ENCODE measurements around the gene GPR89B. TPM values are rescaled to one million over a fixed set of nuclear protein-coding genes. Genes with fewer than 3 reads are reported as not detected.
"Not testable (repeated sequence)": the region's sequence is repeated elsewhere in the genome, so short reads cannot be mapped to it uniquely, and the experiment has no call there.

The GPR89B gene
- total and polyA plus RNA-seq, 2 donors from 2014 or later, result 18.1 to 34.2 TPM

DNA sequence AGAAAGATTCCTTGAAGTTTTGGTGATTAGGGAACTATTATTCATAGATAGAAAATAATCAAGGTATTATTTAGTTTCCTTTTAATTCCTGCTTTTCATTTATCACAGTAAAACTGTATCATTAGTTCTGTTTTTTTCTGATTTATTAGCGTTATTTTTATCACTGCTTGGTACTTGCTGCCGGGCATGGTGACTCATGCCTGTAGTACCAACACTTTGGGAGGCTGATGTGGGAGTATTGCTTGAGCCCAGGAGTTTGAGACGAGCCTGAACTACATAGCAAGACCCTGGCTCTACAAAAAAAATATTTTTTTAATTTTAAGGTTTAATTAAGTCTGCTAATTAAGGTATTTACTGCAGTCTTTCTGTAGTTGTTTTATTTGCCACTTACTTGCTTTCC is 59.7 kb downstream of the GPR89B start:
- H3K36me3 ChIP-seq (ENCODE audit: control insufficient read depth in 2 of 3, insufficient read depth in 3 of 3, low read length in 3 of 3); H3K4me3 ChIP-seq (ENCODE audit: low read length in 3 of 3); H3K27me3 ChIP-seq (ENCODE audit: control insufficient read depth, insufficient read depth, low read length); H3K9me3 ChIP-seq (ENCODE audit: control insufficient read depth in 2 of 3, insufficient read depth in 1 of 3, low read length in 3 of 3); intact Hi-C loops (cut with DNase I); H3K27ac ChIP-seq (ENCODE audit: low read depth in 2 of 2, low read length in 2 of 2); FAIRE-seq; H3K4me1 ChIP-seq (ENCODE audit: control insufficient read depth in 2 of 3, insufficient read depth in 2 of 3, low read depth in 1 of 3, low read length in 3 of 3); H3K9ac ChIP-seq (ENCODE audit: low read length in 3 of 3); DNase-seq: not testable (repeated sequence)

DNA sequence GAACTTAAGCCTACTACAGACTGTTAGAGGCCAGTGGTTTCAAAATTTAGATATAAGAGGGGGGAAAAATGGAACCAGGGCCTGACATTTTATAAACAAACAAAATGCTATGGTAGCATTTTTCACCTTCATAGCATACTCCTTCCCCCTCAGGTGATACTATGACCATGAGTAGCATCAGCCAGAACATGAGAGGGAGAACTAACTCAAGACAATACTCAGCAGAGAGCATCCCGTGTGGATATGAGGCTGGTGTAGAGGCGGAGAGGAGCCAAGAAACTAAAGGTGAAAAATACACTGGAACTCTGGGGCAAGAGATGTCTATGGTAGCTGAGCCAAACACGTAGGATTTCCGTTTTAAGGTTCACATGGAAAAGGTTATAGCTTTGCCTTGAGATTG is 64.7 kb downstream of the GPR89B start:
- H3K4me1 ChIP-seq (ENCODE audit: control insufficient read depth in 2 of 3, insufficient read depth in 2 of 3, low read depth in 1 of 3, low read length in 3 of 3); intact Hi-C loops (cut with DNase I); H3K27me3 ChIP-seq (ENCODE audit: control insufficient read depth, insufficient read depth, low read length); FAIRE-seq; H3K27ac ChIP-seq (ENCODE audit: low read depth in 2 of 2, low read length in 2 of 2); DNase-seq; H3K9ac ChIP-seq (ENCODE audit: low read length in 3 of 3); H3K36me3 ChIP-seq (ENCODE audit: control insufficient read depth in 2 of 3, insufficient read depth in 3 of 3, low read length in 3 of 3); H3K4me3 ChIP-seq (ENCODE audit: low read length in 3 of 3); H3K9me3 ChIP-seq (ENCODE audit: control insufficient read depth in 2 of 3, insufficient read depth in 1 of 3, low read length in 3 of 3): not testable (repeated sequence)

GRCh38 chr1:147993400-147993799 is 65.2 kb downstream of the GPR89B start:
- H3K4me1 ChIP-seq (ENCODE audit: control insufficient read depth in 2 of 3, insufficient read depth in 2 of 3, low read depth in 1 of 3, low read length in 3 of 3); intact Hi-C loops (cut with DNase I); FAIRE-seq; DNase-seq; H3K27ac ChIP-seq (ENCODE audit: low read depth in 2 of 2, low read length in 2 of 2); H3K9me3 ChIP-seq (ENCODE audit: control insufficient read depth in 2 of 3, insufficient read depth in 1 of 3, low read length in 3 of 3); H3K9ac ChIP-seq (ENCODE audit: low read length in 3 of 3); H3K27me3 ChIP-seq (ENCODE audit: control insufficient read depth, insufficient read depth, low read length); H3K4me3 ChIP-seq (ENCODE audit: low read length in 3 of 3); H3K36me3 ChIP-seq (ENCODE audit: control insufficient read depth in 2 of 3, insufficient read depth in 3 of 3, low read length in 3 of 3): not testable (repeated sequence)

DNA sequence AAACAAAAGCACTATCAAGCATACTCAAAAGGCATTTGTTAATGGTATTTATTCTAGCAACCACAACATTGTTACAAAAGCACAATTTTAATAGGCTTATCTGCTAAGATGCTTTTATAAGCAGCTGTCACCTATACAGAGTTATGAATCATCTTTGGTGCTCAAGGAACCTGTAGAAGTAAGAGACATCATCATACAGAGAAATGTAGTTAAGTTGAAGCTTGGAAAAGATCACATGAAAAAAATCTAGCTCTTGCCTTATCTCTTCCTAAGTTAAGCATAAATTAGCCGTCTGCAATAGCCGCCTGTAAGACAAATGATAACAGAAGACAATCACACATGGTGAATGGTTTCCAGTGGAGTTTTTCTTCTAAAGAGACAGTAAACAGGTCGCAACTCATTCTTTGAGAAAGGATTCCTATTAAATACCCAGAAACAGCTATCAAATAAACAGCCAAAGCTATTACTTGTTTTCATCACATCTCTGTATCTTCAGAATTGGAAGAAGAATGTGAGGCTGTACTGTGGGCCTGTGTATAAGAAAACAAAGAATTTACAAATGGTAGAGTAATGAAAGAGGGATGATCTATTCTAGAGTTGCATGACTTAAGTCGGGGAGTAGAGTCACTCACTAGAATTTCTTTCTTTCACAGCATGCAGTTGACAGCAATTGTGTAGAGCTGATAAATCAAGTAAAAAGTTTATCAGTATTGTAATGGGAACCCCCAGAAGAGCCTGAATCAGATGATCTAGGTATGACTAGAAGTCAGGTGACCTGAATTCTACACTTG is 65.8 kb downstream of the GPR89B start:
- DNase-seq; FAIRE-seq; H3K27me3 ChIP-seq (ENCODE audit: control insufficient read depth, insufficient read depth, low read length); H3K36me3 ChIP-seq (ENCODE audit: control insufficient read depth in 2 of 3, insufficient read depth in 3 of 3, low read length in 3 of 3); H3K9ac ChIP-seq (ENCODE audit: low read length in 3 of 3); H3K4me3 ChIP-seq (ENCODE audit: low read length in 3 of 3); H3K9me3 ChIP-seq (ENCODE audit: control insufficient read depth in 2 of 3, insufficient read depth in 1 of 3, low read length in 3 of 3); H3K27ac ChIP-seq (ENCODE audit: low read depth in 2 of 2, low read length in 2 of 2); H3K4me1 ChIP-seq (ENCODE audit: control insufficient read depth in 2 of 3, insufficient read depth in 2 of 3, low read depth in 1 of 3, low read length in 3 of 3); intact Hi-C loops (cut with DNase I): not testable (repeated sequence)

DNA sequence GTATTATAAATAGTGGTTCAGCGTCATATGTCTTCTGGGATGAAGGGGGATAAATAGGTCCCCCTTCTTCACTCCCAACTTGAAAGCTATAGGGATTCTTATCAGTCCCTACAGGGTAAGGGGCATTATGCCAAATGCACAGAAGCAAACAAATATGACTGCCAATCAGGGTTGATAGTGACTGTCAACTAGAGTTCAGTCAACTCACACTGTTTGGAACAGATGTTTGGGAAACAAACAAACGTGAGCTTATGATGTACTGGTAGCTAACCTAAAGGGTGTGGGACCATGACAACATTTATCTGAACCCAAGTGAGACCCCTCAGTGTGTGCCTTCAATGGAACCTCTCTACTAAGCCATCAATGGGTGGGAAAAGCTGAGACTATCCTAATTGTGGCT is 67.9 kb downstream of the GPR89B start:
- intact Hi-C loops (cut with DNase I); H3K4me1 ChIP-seq (ENCODE audit: control insufficient read depth in 2 of 3, insufficient read depth in 2 of 3, low read depth in 1 of 3, low read length in 3 of 3); FAIRE-seq; H3K36me3 ChIP-seq (ENCODE audit: control insufficient read depth in 2 of 3, insufficient read depth in 3 of 3, low read length in 3 of 3); H3K4me3 ChIP-seq (ENCODE audit: low read length in 3 of 3); H3K27me3 ChIP-seq (ENCODE audit: control insufficient read depth, insufficient read depth, low read length); H3K9ac ChIP-seq (ENCODE audit: low read length in 3 of 3); H3K27ac ChIP-seq (ENCODE audit: low read depth in 2 of 2, low read length in 2 of 2); H3K9me3 ChIP-seq (ENCODE audit: control insufficient read depth in 2 of 3, insufficient read depth in 1 of 3, low read length in 3 of 3); DNase-seq: not testable (repeated sequence)

GRCh38 chr1:148007724-148008123 is 79.5 kb downstream of the GPR89B start:
- H3K9me3 ChIP-seq (ENCODE audit: control insufficient read depth in 2 of 3, insufficient read depth in 1 of 3, low read length in 3 of 3); intact Hi-C loops (cut with DNase I); H3K4me3 ChIP-seq (ENCODE audit: low read length in 3 of 3); FAIRE-seq; H3K4me1 ChIP-seq (ENCODE audit: control insufficient read depth in 2 of 3, insufficient read depth in 2 of 3, low read depth in 1 of 3, low read length in 3 of 3); H3K9ac ChIP-seq (ENCODE audit: low read length in 3 of 3); H3K27me3 ChIP-seq (ENCODE audit: control insufficient read depth, insufficient read depth, low read length); DNase-seq; H3K27ac ChIP-seq (ENCODE audit: low read depth in 2 of 2, low read length in 2 of 2); H3K36me3 ChIP-seq (ENCODE audit: control insufficient read depth in 2 of 3, insufficient read depth in 3 of 3, low read length in 3 of 3): not testable (repeated sequence)

All from kidney (tissue), 11 donors.